Measurements from ENCODE around the gene IP6K2. TPM values are rescaled to one million over a fixed set of nuclear protein-coding genes. Genes with fewer than 3 reads are reported as not detected.

Gene IP6K2
- total RNA-seq, 1 donor from 2014 or later: 101 TPM

DNA sequence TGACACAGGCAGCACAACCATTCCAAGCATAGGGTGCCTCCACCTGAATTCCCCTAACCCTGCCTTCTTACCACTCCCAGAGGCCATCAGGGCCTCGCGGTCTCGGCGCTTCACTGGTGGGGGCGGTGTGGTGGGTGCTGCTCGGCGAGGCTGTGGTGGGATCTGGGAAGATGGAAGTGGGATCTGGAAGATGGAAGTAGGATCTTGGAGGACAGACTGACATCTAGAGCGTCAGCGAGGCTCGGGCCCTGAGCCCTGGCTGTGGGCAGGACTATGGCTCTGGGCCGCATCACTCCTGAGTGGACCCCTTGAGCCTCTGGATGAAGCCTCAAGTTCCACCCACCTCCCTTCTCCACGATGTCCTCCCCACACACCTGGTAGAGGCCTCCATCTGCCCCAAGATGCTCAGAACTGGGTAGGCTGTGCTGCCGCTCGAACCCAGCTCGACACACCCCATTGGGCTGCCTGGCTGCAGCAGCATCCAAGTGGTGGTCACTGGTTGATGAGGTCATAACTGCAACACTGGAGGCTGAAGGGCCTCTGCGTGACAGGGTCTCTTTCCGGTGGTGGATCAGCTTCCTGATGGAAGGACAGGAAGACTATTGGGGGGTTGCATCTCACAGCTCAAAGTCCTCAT lies 34.9 kb downstream of the IP6K2 start:
- Histone ChIP-seq H3K36me3 (peaks cover 50 to 56% of the 10 kb centered on the region in 2 donors), H3K4me1 (peaks cover 10 to 23% of the 10 kb centered on the region in 2 donors), H3K27ac (peak overlapping the region in 1 of 2 donors; percentile 90), H3K4me3 (no peak overlapping the region), H3K9me3 (no peaks in the 10 kb centered on the region), H3K27me3 (no peaks in the 10 kb centered on the region)
- TF ChIP-seq, protein P1, sequence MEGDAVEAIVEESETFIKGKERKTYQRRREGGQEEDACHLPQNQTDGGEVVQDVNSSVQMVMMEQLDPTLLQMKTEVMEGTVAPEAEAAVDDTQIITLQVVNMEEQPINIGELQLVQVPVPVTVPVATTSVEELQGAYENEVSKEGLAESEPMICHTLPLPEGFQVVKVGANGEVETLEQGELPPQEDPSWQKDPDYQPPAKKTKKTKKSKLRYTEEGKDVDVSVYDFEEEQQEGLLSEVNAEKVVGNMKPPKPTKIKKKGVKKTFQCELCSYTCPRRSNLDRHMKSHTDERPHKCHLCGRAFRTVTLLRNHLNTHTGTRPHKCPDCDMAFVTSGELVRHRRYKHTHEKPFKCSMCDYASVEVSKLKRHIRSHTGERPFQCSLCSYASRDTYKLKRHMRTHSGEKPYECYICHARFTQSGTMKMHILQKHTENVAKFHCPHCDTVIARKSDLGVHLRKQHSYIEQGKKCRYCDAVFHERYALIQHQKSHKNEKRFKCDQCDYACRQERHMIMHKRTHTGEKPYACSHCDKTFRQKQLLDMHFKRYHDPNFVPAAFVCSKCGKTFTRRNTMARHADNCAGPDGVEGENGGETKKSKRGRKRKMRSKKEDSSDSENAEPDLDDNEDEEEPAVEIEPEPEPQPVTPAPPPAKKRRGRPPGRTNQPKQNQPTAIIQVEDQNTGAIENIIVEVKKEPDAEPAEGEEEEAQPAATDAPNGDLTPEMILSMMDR (IDR thresholded peaks at IDR 0.05): no peak
- intact Hi-C loops (cut with DNase I): no loop called here
- no peak for DNase-seq (ENCODE audit: low spot score in 2 of 2)

DNA sequence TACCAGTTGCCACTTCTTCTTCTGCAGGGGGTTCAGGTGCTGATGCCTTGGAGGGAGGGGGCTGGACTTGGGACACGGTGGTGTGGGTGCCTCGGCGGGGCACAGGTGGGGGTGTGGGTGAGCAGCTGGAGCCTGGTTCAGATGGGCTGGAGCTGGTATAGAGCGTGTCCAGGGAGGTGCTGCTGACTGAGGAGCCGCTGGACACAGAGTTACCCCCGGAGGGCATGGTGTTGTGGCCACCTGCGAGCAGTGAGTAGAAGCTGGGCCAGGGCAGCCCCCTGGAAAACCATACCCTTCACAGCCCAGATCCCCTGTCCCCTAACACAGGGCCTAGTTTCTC lies 35.5 kb downstream of the IP6K2 start:
- Histone ChIP-seq H3K36me3 (peaks cover 52 to 61% of the 10 kb centered on the region in 2 donors), H3K9me3 (no peaks in the 10 kb centered on the region), H3K27me3 (no peaks in the 10 kb centered on the region), H3K4me1 (peaks cover 9 to 20% of the 10 kb centered on the region in 2 donors), H3K27ac (no peak overlapping the region), H3K4me3 (no peak overlapping the region)
- no peak for DNase-seq (ENCODE audit: low spot score in 2 of 2)
- TF ChIP-seq, protein P1 (IDR thresholded peaks at IDR 0.05): no peak
- intact Hi-C loops (cut with DNase I): no loop called here

DNA sequence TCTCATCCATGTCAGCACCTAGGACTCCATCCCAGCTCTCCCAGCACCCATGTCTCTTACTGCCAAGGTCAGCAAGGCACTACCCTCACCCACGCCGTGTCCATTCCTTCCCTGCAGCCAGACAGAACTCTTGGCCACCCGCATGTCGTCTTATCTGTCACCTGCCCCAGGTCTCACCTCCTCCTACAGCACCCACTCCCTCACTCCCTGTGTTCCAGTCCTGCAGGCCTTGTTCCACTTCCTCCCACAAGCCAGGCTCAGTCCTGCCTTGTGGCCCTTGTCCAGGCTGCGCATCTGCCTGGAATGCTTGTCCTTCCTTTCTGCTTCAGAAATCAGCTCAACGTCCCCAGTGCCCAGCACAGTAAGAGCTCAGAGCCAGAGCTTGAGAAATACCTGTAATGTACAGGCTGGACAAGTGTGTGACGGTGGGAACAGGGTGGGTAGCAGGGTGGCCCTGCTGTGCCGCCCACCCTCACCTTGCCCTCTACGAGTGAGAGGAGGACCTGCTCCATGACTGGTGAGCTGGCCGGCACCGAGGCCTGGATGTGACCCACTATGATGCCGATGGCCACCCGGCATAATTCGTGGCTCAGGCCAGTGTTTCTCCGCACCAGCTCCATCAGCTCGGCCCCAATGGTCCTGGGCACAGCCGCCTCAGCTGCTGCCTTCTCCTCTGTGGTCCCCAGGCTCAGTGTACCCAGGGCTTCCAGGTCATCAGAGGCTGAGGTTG lies 36.0 kb downstream of the IP6K2 start:
- H3K4me1 ChIP-seq: peaks cover 3 to 15% of the 10 kb centered on the region in 2 donors
- DNase-seq (ENCODE audit: low spot score in 2 of 2): no peak
- no peak overlapping the region for H3K27ac ChIP-seq
- no peaks in the 10 kb centered on the region for H3K9me3 ChIP-seq
- H3K27me3 ChIP-seq: no peaks in the 10 kb centered on the region
- H3K36me3 ChIP-seq: peaks cover 52 to 66% of the 10 kb centered on the region in 2 donors
- no peak overlapping the region for H3K4me3 ChIP-seq
- intact Hi-C loops (cut with DNase I): no loop called here
- TF ChIP-seq, protein P1 (IDR thresholded peaks at IDR 0.05): no peak

DNA sequence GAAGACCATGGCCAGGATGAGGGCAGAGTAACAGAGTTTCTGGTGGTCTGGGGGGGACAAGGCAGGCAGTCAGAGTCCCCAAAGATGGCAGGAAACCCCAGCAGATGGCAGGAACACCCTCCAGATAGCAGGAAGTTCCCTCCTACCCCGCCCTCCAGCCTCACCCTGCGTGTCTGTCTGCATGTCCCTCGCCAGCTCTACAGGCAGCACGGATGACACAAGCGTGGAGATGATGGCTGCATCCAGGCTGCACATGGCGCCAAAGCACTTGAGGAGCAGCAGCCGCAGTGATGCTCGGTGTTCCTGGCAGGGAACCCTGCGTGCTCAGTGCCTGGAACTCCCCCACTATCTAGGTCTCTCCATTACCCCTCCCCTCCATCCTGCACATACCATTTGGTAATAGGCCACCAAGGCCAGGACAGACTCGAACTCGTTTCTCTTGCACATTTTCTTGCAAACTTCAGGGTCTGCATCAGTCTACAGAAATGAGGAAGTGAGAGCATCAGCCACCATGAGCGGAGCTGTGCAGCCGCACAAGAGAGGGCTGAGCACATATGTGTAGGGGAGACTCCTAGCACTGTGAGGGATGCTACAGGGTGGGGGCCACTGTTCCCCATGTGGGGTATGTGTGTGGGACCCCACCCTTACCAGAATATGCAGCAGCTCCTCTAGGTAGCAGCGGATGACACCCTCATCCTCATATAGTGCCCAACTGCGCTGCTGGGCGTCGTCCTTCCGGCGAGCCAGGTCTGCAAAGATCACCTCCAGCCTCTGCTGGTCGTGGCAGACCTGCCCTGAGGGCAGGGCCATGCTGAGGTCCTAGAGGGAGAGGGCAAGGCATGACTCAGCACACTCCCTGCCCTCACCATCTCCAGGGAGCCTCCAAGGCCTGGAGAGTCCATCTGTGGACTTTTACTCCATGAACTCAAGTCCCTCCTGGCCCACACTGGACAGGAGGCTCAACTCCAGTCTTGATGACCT lies 37.3 kb downstream of the IP6K2 start:
- H3K36me3 ChIP-seq: peaks cover 52 to 74% of the 10 kb centered on the region in 2 donors
- intact Hi-C loops (cut with DNase I): no loop called here
- H3K4me1 ChIP-seq: peaks cover 3 to 15% of the 10 kb centered on the region in 2 donors
- TF ChIP-seq, protein P1 (IDR thresholded peaks at IDR 0.05): no peak
- H3K27ac ChIP-seq: no peak overlapping the region
- DNase-seq (ENCODE audit: low spot score in 2 of 2): no peak
- no peak overlapping the region for H3K4me3 ChIP-seq
- no peaks in the 10 kb centered on the region for H3K27me3 ChIP-seq
- no peaks in the 10 kb centered on the region for H3K9me3 ChIP-seq

DNA sequence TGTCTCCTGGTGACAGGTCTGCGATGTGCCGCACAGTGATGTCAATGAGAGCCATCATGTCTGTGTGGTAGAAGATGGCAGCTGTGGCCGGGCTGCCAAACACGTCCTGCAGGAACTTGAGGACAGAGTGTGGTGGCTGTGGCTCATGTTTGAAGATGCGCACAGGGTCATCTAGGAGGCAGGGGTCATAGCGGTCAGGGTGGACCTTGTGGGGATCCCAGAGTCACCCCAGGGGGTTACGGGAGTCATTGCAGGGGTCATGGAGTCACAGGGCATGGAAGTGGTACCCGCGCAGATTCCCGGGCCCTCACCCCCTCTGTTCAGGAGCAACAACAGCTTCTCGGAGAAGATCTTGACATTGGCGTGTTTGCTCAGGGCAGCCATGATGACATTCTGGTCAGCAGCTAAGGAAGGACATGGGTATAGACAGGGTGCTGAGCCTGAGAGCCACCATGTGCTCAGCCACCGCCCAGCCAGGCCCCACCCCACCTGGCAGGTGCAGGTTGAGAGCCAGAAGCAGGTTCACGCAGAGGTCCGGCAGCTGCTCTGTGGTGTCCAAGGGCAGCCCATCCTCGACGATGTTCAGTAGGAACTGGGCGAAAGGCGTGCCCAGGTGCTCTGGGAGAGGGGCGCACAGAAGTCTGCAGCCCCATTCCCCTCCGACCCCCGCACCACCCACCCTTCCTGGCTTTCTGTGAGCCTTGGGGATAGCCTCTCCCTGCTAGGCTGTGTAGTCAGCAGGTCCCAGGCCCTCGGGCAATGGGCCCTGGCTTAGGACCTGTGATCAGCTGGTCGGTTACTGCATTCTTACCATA lies 38.2 kb downstream of the IP6K2 start:
- no peak overlapping the region for H3K27ac ChIP-seq
- no peak overlapping the region for H3K4me3 ChIP-seq
- no peaks in the 10 kb centered on the region for H3K27me3 ChIP-seq
- H3K9me3 ChIP-seq: no peaks in the 10 kb centered on the region
- intact Hi-C loops (cut with DNase I): no loop called here
- peaks cover 3 to 8% of the 10 kb centered on the region in 2 donors for H3K4me1 ChIP-seq
- DNase-seq (ENCODE audit: low spot score in 2 of 2): no peak
- TF ChIP-seq, protein P1 (IDR thresholded peaks at IDR 0.05): no peak
- H3K36me3 ChIP-seq: peaks cover 52 to 74% of the 10 kb centered on the region in 2 donors
